Right lobe of liver (tissue), 4 donors: ENCODE data around the gene SMIM41.

Source experiments
- POLR2A ChIP-seq: fragments of 450-650 bp; IDR thresholded peaks from one replicate; pipeline ENCODE4 v1.6.1; 2017; ENCODE audit warnings: antibody characterized with exemption, mild to moderate bottlenecking
- TF ChIP-seq, protein P1 (sequence below), 4 donors: fragments of 200-600 bp in 3 of 4; fragments of 450-650 bp in 1 of 4; IDR thresholded peaks; one replicate each; pipeline versions ENCODE4 v1.5.1 to v1.8.0; 2016 to 2022; ENCODE audit warnings: antibody characterized with exemption in 4 of 4, mild to moderate bottlenecking in 2 of 4
- donor health status: DM: no; HTN: no; CAD: no.
- donor health status: DM: no; HTN: no; CAD: no.
- donor health status: DM: no; HTN: yes; CAD: no.

DNA sequence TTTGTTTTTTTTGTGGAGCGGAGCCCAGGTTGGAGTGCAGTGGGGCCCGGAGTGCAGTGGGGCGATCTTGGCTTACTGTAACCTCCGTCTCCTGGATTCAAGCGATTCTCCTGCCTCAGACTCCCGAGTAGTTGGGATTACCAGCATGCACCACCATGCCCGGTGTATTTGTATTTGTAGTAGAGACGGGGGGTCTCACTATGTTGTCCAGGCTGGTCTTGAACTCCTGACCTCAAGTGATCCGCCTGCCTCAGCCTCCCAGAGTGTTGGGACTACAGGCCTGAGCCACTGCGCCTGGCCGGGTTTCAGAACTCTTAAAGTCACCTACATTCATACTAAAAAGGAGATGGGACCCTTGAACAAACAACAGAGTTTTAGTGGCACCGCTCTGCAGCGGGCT lies 59.6 kb downstream of the SMIM41 start:
- TF ChIP-seq, protein P1, sequence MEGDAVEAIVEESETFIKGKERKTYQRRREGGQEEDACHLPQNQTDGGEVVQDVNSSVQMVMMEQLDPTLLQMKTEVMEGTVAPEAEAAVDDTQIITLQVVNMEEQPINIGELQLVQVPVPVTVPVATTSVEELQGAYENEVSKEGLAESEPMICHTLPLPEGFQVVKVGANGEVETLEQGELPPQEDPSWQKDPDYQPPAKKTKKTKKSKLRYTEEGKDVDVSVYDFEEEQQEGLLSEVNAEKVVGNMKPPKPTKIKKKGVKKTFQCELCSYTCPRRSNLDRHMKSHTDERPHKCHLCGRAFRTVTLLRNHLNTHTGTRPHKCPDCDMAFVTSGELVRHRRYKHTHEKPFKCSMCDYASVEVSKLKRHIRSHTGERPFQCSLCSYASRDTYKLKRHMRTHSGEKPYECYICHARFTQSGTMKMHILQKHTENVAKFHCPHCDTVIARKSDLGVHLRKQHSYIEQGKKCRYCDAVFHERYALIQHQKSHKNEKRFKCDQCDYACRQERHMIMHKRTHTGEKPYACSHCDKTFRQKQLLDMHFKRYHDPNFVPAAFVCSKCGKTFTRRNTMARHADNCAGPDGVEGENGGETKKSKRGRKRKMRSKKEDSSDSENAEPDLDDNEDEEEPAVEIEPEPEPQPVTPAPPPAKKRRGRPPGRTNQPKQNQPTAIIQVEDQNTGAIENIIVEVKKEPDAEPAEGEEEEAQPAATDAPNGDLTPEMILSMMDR (IDR thresholded peaks at IDR 0.05): no peak
- no peak for TF ChIP-seq POLR2A
